H1 (cell line): ENCODE data around the gene FAM151A. TPM values are rescaled to one million over a fixed set of nuclear protein-coding genes. Genes with fewer than 3 reads are reported as not detected.

Experiments used
- CTCF ChIA-PET: fragments of 300-600 bp; sonication (Branson Sonifier 250); formaldehyde crosslinking; loops from one replicate; lab custom pipeline; 2021; ENCODE audit not compliant: partially characterized antibody; lab: Charles Lee
- POLR2A ChIA-PET: fragments of 300-600 bp; sonication (Branson Sonifier 250); formaldehyde crosslinking; loops from one replicate; lab custom pipeline; 2021; ENCODE audit warnings: inconsistent platforms; ENCODE audit not compliant: partially characterized antibody; lab: Charles Lee
- DNase-seq, 2 experiments: peaks; one replicate each; pipeline versions ENCODE4 v3.0.0 to v3.0.0-alpha.2; 2010 to 2022; ENCODE audit warnings: low spot score in 2 of 2, low read depth in 1 of 2, mixed read lengths in 1 of 2
- FAIRE-seq: peaks from 2 replicates; lab custom pipeline; 2011; peaks lifted over from hg19 to GRCh38; lab: Jason Lieb, UNC
- H2AFZ ChIP-seq: 2 replicates; pipeline ENCODE4 v1.8.1; 2012; ENCODE audit warnings: low read length, inconsistent platforms
- H2AK5ac ChIP-seq: 2 replicates; pipeline ENCODE4 v1.6.1; 2013; ENCODE audit warnings: low read depth, low read length
- H2BK120ac ChIP-seq: replicated peaks from 2 replicates; pipeline ENCODE3; 2013; ENCODE audit warnings: low read depth, low read length, inconsistent platforms
- H2BK12ac ChIP-seq: 2 replicates; pipeline ENCODE4 v1.6.1; 2013; ENCODE audit warnings: low read depth, low read length
- H2BK15ac ChIP-seq: 2 replicates; pipeline ENCODE4 v1.6.1; 2013; ENCODE audit warnings: low read length
- H2BK20ac ChIP-seq: 2 replicates; pipeline ENCODE4 v1.6.1; 2013; ENCODE audit warnings: low read length
- H2BK5ac ChIP-seq: 2 replicates; pipeline ENCODE4 v1.6.1; 2013; ENCODE audit warnings: low read depth, low read length
- H3K14ac ChIP-seq: 2 replicates; pipeline ENCODE4 v1.6.1; 2013; ENCODE audit warnings: inconsistent platforms; ENCODE audit not compliant: insufficient read length
- H3K18ac ChIP-seq: 2 replicates; pipeline ENCODE4 v1.6.1; 2013; ENCODE audit warnings: low read length; ENCODE audit errors: extremely low read depth
- H3K23ac ChIP-seq: 2 replicates; pipeline ENCODE4 v1.6.1; 2013; ENCODE audit warnings: inconsistent platforms; ENCODE audit not compliant: insufficient read length
- H3K23me2 ChIP-seq: 2 replicates; pipeline ENCODE4 v1.6.1; 2013; ENCODE audit warnings: low read depth, low read length
- H3K27ac ChIP-seq: 2 replicates; pipeline ENCODE4 v1.6.1; 2011; ENCODE audit warnings: low read depth, low read length, inconsistent platforms
- H3K27me3 ChIP-seq, 4 experiments: replicated peaks in 1 of 4; 1 replicate in 1 of 4; 2 replicates in 3 of 4; pipeline versions ENCODE4 v1.6.1 to v1.8.1; 2011 to 2013; ENCODE audit warnings: low read length in 3 of 4, mild to moderate bottlenecking in 3 of 4, inconsistent platforms in 2 of 4, mixed read lengths in 2 of 4, moderate library complexity in 1 of 4; ENCODE audit not compliant: control insufficient read depth in 3 of 4, insufficient read depth in 3 of 4; ENCODE audit errors: extremely low read depth in 1 of 4
- H3K36me3 ChIP-seq, 4 experiments: 2 replicates each; pipeline versions ENCODE4 v1.6.1 to v1.8.1; 2011 to 2013; ENCODE audit warnings: mild to moderate bottlenecking in 4 of 4, low read length in 3 of 4, moderate library complexity in 2 of 4, control low read depth in 1 of 4, inconsistent platforms in 1 of 4; ENCODE audit not compliant: insufficient read depth in 4 of 4, control insufficient read depth in 2 of 4
- H3K4ac ChIP-seq: replicated peaks from 2 replicates; pipeline ENCODE3; 2013; ENCODE audit warnings: low read length, low read depth, mixed read lengths, inconsistent platforms; ENCODE audit not compliant: insufficient read length
- H3K4me1 ChIP-seq, 4 experiments: replicated peaks in 1 of 4; 1 replicate in 1 of 4; 2 replicates in 3 of 4; pipeline versions ENCODE4 v1.6.1 to v1.8.1; 2011 to 2013; ENCODE audit warnings: low read length in 3 of 4, inconsistent platforms in 2 of 4, mixed read lengths in 1 of 4; ENCODE audit not compliant: insufficient read depth in 4 of 4, control insufficient read depth in 3 of 4
- H3K4me2 ChIP-seq, 2 experiments: 2 replicates each; pipeline versions ENCODE4 v1.6.1 to v1.8.1; 2011 to 2013; ENCODE audit warnings: low read depth in 2 of 2, low read length in 2 of 2, control low read depth in 1 of 2, inconsistent platforms in 1 of 2, mild to moderate bottlenecking in 1 of 2; ENCODE audit not compliant: insufficient read depth in 1 of 2
- H3K4me3 ChIP-seq, 4 experiments: fragments of 200-600, 300-600 bp in 1 of 4; sonication (generic), shearing (Covaris generic), sonication (Bioruptor Twin) in 1 of 4; 2 replicates each; pipeline versions ENCODE4 v1.5.1 to v1.8.1; 2011 to 2016; ENCODE audit warnings: low read length in 4 of 4, low read depth in 3 of 4, control low read depth in 2 of 4, inconsistent platforms in 2 of 4, mild to moderate bottlenecking in 2 of 4, mixed read lengths in 1 of 4, moderate library complexity in 1 of 4; ENCODE audit not compliant: insufficient read depth in 2 of 4; ENCODE audit errors: extremely low read depth in 1 of 4
- H3K56ac ChIP-seq: replicated peaks from 2 replicates; pipeline ENCODE3; 2013; ENCODE audit warnings: low read depth, mild to moderate bottlenecking, mixed read lengths, low read length, inconsistent platforms; ENCODE audit not compliant: insufficient read length
- H3K79me1 ChIP-seq: 2 replicates; pipeline ENCODE4 v1.6.1; 2013; ENCODE audit warnings: low read depth, low read length, control low read depth
- H3K79me2 ChIP-seq, 2 experiments: 2 replicates each; pipeline versions ENCODE4 v1.6.1 to v1.8.1; 2012 to 2013; ENCODE audit warnings: low read length in 2 of 2, mild to moderate bottlenecking in 2 of 2, inconsistent platforms in 1 of 2; ENCODE audit not compliant: insufficient read depth in 2 of 2, control insufficient read depth in 1 of 2
- H3K9ac ChIP-seq, 4 experiments: replicated peaks in 1 of 4; 1 replicate in 1 of 4; 2 replicates in 3 of 4; pipeline versions ENCODE4 v1.6.1 to v1.8.1; 2011 to 2013; ENCODE audit warnings: low read depth in 3 of 4, low read length in 3 of 4, control low read depth in 2 of 4, mild to moderate bottlenecking in 2 of 4, moderate library complexity in 2 of 4, inconsistent platforms in 1 of 4; ENCODE audit errors: extremely low read depth in 1 of 4
- H3K9me3 ChIP-seq, 2 experiments: 2 replicates each; pipeline versions ENCODE4 v1.6.1 to v1.8.1; 2012 to 2013; ENCODE audit warnings: mild to moderate bottlenecking in 2 of 2, moderate library complexity in 2 of 2, control low read depth in 1 of 2, inconsistent platforms in 1 of 2, low read depth in 1 of 2, low read length in 1 of 2, mixed read lengths in 1 of 2; ENCODE audit not compliant: insufficient read depth in 2 of 2
- H4K20me1 ChIP-seq, 2 experiments: replicated peaks in 1 of 2; 2 replicates each; pipeline versions ENCODE3 to v1.8.1; 2011 to 2013; ENCODE audit warnings: inconsistent platforms in 2 of 2, low read length in 2 of 2, mild to moderate bottlenecking in 1 of 2; ENCODE audit not compliant: insufficient read depth in 2 of 2, control insufficient read depth in 1 of 2
- H4K5ac ChIP-seq: 2 replicates; pipeline ENCODE4 v1.6.1; 2013; ENCODE audit warnings: low read length, low read depth, mixed read lengths, inconsistent platforms; ENCODE audit not compliant: insufficient read length
- H4K8ac ChIP-seq: 2 replicates; pipeline ENCODE4 v1.8.0; 2013; ENCODE audit warnings: mild to moderate bottlenecking, moderate library complexity, low read length, inconsistent platforms; ENCODE audit not compliant: insufficient read depth; ENCODE audit errors: extremely low read depth
- H4K91ac ChIP-seq: replicated peaks from 2 replicates; pipeline ENCODE3; 2013; ENCODE audit warnings: low read length, mixed read lengths, inconsistent platforms; ENCODE audit not compliant: insufficient read length
- CHD1 ChIP-seq: IDR thresholded peaks from 2 replicates; pipeline ENCODE4 v1.6.1; 2012; ENCODE audit warnings: low read depth, low read length, improper control_type of control experiment
- CHD2 ChIP-seq: IDR thresholded peaks from 2 replicates; pipeline ENCODE4 v1.6.1; 2012; ENCODE audit warnings: low read length, improper control_type of control experiment
- CTBP2 ChIP-seq: IDR thresholded peaks from 2 replicates; pipeline ENCODE4 v1.7.0; 2011; ENCODE audit warnings: borderline replicate concordance, mild to moderate bottlenecking, moderate library complexity, mixed read lengths, low read length; ENCODE audit not compliant: insufficient read depth, insufficient read length
- POLR2AphosphoS5 ChIP-seq: IDR thresholded peaks from 2 replicates; pipeline ENCODE4 v1.6.1; 2011; ENCODE audit warnings: low read depth, low read length
- RAD21 ChIP-seq, 2 experiments: IDR thresholded peaks in 1 of 2; conservative IDR thresholded peaks in 1 of 2; 2 replicates each; pipeline ENCODE4 v1.6.1; 2011; ENCODE audit warnings: low read depth in 2 of 2, low read length in 2 of 2, improper control_type of control experiment in 1 of 2, inconsistent platforms in 1 of 2, mild to moderate bottlenecking in 1 of 2, moderate library complexity in 1 of 2
- WGBS, 2 experiments: shearing (Covaris generic) in 1 of 2; methylation state at CpG; one replicate each; pipeline versions ENCODE4 v1.1.6 to v1.1.7; 2013 to 2015; ENCODE audit warnings: low lambda C conversion rate in 2 of 2, mixed read lengths in 2 of 2, inconsistent platforms in 1 of 2, low coverage in 1 of 2, missing lambda C conversion rate in 1 of 2; ENCODE audit not compliant: insufficient replicate concordance in 2 of 2, insufficient coverage in 1 of 2, insufficient read length in 1 of 2; ENCODE audit errors: extremely low coverage in 1 of 2, missing lambda C conversion rate in 1 of 2; 5-methylcytosine and 5-hydroxymethylcytosine counted together
- polyA plus RNA-seq, 7 experiments: library from polyadenylated mRNA; depleted of rRNA in 3 of 7; stranded (reverse) in 5 of 7; unstranded in 2 of 7; fragments of >200 nt in 5 of 7; fragments of 200-250 nt in 2 of 7; gene quantifications; 1 replicate in 5 of 7; 2 replicates in 1 of 7; 4 replicates in 1 of 7; pipeline versions ENCODE4 v1.2.1 to v1.2.3, GENCODE V29; 2011 to 2013; ENCODE audit warnings: missing spikeins in 2 of 7, mixed read lengths in 2 of 7
- total RNA-seq: library from RNA; stranded (reverse); fragmentation: NEBNext Ultra II Directional; extraction: Animal tissue kit (Norgen Biotek cat#: 25700); gene quantifications from 2 replicates; pipeline ENCODE4 v1.2.1, GENCODE V29; 2021

The FAM151A gene
- total and polyA plus RNA-seq, 2 of the 8 experiments (the other 6 are each of a cell fraction or from before 2014, with no cell fraction given) = not detected

- H3K79me2 ChIP-seq = no peaks in the 10 kb centered on the region
- POLR2A ChIA-PET = interaction anchor here (0.9 to 3.0 kb wide), 8 partner anchors 7 to 22 kb away, joined by 3 to 11 read pairs (median 4); partner anchors contain the start of gene ACOT11
- H3K27me3 ChIP-seq = no peaks in the 10 kb centered on the region; a peak in 1 of 7 replicates
- H2AFZ ChIP-seq = no peak overlapping the region
- peaks cover 0 to 5% of the 10 kb centered on the region in 2 experiments; a peak in 2 of 4 replicates for H3K9me3 ChIP-seq
- no peak overlapping the region for H2BK5ac ChIP-seq
- H4K20me1 ChIP-seq = no peaks in the 10 kb centered on the region
- no peaks in the 10 kb centered on the region for H3K36me3 ChIP-seq
- H3K23ac ChIP-seq = no peak overlapping the region
- FAIRE-seq (no peak), DNase-seq (no peak)
- no peaks in the 10 kb centered on the region for H3K23me2 ChIP-seq
- H2BK20ac ChIP-seq = 0 out of 2 replicates have a peak overlapping the region, but pooled peaks have one; percentile 61
- H3K4ac ChIP-seq = no peak overlapping the region
- TF ChIP-seq CTBP2 = no peak
- TF ChIP-seq CHD1 = no peak
- TF ChIP-seq RAD21 (IDR thresholded peaks at IDR 0.05 in 1 of 2, conservative IDR thresholded peaks at IDR 0.05 in 1 of 2; ENCODE audit: low read depth in 2 of 2, low read length in 2 of 2) = no peak
- TF ChIP-seq CHD2 = no peak
- no peak for TF ChIP-seq POLR2AphosphoS5
- H2BK120ac ChIP-seq = no peak overlapping the region
- H3K4me2 ChIP-seq = no peak overlapping the region; a peak in 1 of 4 replicates
- H4K8ac ChIP-seq = no peak overlapping the region
- CTCF ChIA-PET = interaction anchor here (0.7 to 1.8 kb wide), 8 partner anchors 8 to 294 kb away, joined by 3 to 8 read pairs (median 3); partner anchors contain the start of gene ACOT11
- no peak overlapping the region for H2AK5ac ChIP-seq
- H3K4me3 ChIP-seq = no peak overlapping the region
- peak overlapping the region; percentile 23; the same call in 1 of the 2 replicates for H2BK12ac ChIP-seq
- no peak overlapping the region for H4K5ac ChIP-seq
- no peak overlapping the region for H3K56ac ChIP-seq
- 0 out of 2 replicates have a peak overlapping the region, but pooled peaks have one; percentile 16 for H2BK15ac ChIP-seq
- no peak overlapping the region for H4K91ac ChIP-seq
- no peak overlapping the region for H3K9ac ChIP-seq
- WGBS, 2 experiments = 74% methylated on average over 17 of the region's 17 CpGs; no CpG with 5 or more reads in 1 of the 2 experiments
- peak overlapping the region; percentile 19 for H3K18ac ChIP-seq
- H3K14ac ChIP-seq = no peak overlapping the region
- no peaks in the 10 kb centered on the region for H3K79me1 ChIP-seq
- H3K4me1 ChIP-seq = peaks cover 3 to 11% (median 3%) of the 10 kb centered on the region in 4 experiments
- no peak overlapping the region for H3K27ac ChIP-seq
Observed at GRCh38 chr1:54564312-54565112, 58.8 kb downstream of the FAM151A start.
